NCI-H2029 (cell line): Measurements from ENCODE around the gene CYP27B1.

ENCODE experiments used
- DNase-seq: peaks from one replicate; lab custom pipeline; 2025; lab: John Stamatoyannopoulos, UW

The CYP27B1 gene

GRCh38 chr12:57765698-57766463 lies 997 bp downstream of the CYP27B1 start:
- no peak for DNase-seq

DNA sequence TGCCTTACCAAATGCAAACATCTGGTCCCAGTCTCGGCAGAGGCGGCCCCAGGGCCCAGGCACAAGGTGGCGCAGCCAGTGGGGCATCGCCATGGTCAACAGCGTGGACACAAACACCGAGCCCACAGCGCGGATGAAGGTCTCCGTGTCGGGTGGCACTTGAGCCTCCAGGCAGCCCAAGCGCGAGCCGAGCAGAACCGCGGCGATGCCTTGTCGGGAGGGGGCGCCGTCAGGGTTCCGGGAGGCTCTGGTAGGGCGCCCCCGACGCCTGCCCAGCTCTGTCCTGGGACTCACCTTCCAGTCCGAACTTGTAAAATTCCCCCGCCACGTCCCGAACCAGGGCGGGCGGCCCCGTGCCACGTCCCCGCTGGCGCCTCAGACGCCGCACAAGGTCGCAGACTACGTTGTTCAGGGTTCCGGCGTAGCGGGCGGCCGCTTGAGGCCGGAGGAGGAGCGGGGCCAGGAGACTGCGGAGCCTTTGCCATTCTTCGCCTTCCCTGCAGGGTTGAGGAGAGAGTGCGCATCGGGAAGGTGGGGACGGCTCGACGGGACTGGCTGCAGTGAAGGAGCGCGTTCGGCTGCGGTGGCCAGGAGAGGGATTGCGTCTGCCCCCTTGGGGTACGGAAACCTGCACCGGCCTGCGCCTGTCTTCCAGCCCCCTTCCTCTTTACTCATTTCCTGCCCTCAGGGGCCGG lies 1.7 kb downstream of the CYP27B1 start:
- no peak for DNase-seq

DNA sequence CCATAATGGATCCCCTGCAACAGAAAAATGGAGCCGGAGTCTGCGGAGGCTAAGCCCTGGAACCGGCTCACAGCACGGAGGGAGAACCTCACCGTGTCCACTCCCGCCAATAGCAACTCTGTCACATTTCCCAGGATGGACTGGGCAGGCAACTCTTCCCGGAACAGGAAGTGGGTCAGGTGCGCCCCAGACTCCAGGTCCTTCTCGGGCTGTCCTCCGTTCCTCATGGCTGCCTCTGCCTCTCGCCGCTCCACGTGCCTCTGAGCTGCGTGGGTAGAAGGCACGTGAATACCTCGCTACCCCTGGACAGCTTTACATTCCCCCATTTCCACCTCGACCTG lies 2.2 kb downstream of the CYP27B1 start:
- DNase-seq, result peak; percentile 53

- no peak for DNase-seq
Observed at GRCh38 chr12:57763881-57764661, 2.8 kb downstream of the CYP27B1 start.

GRCh38 chr12:57762463-57762862 lies 4.4 kb downstream of the CYP27B1 start:
- DNase-seq, result no peak

DNA sequence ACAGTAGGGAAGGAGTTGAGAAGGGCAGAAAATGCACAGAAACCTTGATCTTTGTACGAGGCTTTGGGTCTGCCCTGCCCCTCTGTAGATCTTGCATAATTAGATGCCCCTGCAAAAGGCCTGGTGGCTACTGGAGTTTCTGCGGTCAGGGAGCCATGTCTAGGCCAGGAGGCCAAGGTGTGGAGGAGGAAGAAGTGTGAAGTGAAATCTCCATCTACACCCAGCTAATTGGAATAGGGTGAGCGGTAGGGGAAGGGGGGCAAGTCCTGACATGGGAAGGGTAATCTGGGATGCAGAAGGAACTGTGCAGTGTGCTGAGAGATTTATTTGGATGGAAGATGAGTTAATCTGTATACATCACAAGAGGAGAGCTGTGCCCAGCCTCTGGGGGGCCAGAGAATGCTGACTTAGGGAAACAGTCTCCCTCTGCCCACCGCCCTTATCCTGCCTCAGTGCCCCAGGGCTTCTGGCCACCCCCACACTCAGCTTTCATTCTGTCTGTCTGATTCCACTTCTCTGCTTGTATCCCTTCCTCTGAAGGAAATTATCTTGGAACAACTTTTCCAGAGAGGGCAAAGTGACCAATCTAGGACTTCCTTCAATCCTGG lies 5.4 kb downstream of the CYP27B1 start:
- no peak for DNase-seq

DNA sequence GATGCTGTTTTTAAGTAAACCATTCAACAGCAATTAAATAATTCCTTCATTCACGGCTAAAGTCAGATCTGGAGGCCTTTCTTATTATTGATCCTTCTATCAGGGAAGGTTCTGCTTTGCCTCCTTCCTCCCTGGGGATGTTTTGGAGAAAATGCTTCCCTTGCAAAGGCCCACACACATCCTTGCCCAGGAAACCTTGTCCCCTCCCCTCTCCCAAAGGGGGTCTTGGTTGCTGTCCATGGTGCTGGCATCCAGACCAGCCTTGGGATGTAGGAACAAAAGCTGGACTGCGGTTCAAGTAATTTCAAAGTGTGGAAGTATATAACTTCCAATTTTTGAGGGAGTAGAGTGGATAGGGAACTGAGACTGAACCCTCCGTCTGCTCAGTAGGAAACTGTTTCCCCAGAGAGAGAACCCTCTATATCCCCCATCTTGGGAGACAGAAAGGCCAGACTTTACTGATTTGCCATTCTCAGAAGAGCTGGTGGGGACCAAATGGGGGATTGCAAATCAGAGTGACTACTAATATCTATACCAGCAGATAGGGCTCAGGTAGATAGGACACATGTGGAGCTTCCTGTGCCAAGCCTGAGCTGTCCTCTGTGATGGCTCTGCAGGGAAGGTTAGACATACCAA lies 6.4 kb downstream of the CYP27B1 start:
- no peak for DNase-seq

DNA sequence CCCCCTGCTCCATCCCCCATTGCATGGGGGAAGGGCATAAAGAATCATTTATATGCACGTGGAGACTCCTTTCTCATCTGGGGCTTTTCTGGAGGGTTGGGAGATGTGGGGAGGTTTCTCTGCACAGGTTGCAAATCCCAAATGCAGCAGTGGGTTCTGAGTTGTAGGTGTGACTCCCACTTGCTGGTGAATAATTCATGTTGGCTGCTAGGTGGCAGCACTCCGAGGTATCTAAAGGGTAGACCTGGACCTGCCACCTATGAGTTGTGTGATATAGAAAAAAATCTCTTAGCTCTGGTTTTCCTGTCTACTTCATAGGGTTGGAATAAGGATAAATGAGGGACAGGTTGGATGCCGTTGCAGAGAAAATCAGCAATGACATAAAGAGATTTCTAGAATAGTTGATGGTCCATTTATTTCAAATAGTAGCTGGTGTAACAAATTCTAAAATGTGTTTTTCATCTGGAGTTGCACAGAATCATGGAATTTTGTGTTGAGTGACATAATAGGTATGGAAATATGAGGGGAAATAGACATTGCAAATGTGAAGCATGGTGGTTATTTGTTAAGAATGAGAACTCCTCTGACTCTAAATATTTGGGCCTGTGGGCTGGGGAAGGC lies 7.4 kb downstream of the CYP27B1 start:
- DNase-seq, result no peak

- DNase-seq, result no peak
Observed at GRCh38 chr12:57758552-57759359, 8.1 kb downstream of the CYP27B1 start.

DNA sequence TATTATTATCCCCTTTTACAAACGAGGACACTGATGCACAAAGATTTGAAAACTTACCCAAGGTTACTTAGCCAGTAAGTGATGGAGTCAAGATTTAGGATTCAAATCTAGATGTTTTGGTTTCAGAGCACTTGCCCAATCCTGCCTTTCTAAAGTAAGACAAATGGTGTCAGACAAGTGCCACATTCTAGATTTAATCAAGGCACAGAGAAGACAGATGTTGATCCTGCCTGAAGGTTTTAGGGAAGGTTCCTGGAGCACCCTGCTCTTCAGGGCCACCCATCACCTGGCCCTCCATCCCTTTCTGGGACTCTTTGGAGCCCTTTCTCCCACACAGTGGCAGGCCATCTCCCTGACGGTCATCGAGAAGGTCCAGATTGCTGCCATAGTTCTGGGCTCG lies 9.1 kb downstream of the CYP27B1 start:
- DNase-seq, result no peak

DNA sequence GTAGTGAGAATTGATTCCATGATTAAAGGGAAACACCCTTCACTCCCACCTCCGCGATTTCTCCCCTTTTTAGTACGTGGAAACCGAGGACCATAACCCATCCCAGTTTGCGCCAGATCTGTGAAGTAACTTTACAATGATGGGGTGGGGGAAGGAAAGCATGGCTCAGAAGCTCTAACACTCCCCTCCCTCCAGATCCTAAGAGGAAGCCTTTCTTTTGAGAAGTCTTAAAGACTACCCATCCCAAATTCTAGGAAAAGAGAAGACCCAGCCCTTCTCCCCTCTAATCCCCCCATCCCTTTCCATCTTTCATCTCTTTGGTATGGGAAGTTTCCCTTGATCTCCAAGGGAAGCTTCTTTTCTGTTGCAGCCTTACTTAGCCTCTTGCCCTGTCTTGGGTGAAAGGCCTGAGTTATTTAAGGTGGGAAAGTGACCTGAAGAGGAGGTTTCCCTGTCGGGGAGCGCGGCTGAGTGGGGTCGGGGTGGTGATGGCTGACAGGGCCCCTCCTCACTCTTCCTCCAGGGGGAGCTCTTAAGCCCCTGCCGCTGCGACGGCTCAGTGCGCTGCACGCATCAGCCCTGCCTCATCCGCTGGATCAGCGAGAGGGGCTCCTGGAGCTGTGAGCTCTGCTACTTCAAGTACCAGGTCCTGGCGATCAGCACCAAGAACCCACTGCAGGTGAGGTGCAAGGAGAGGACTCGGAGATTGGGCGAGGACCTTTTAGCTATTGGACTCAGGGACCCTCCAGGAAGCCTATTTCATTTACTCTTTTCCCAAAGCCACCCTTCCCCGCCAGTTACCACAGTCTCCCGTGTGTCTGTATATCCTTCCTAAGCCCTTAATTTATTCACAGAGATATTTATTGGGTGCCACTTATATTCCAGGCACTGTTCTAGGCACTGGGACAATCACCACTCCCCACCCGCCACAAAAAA lies 10.2 kb downstream of the CYP27B1 start:
- DNase-seq, result no peak

- DNase-seq, result no peak
Observed at GRCh38 chr12:57755454-57756372, 11.2 kb downstream of the CYP27B1 start.

GRCh38 chr12:57755194-57755453 lies 11.8 kb downstream of the CYP27B1 start:
- DNase-seq, result no peak

- peak; percentile 83 for DNase-seq
Observed at GRCh38 chr12:57754411-57755193, 12.3 kb downstream of the CYP27B1 start, which contains the start of gene MARCHF9. MARCHF9 (plus strand) TSS chr12:57755103; CDS start chr12:57755529, 426 bp downstream.

DNA sequence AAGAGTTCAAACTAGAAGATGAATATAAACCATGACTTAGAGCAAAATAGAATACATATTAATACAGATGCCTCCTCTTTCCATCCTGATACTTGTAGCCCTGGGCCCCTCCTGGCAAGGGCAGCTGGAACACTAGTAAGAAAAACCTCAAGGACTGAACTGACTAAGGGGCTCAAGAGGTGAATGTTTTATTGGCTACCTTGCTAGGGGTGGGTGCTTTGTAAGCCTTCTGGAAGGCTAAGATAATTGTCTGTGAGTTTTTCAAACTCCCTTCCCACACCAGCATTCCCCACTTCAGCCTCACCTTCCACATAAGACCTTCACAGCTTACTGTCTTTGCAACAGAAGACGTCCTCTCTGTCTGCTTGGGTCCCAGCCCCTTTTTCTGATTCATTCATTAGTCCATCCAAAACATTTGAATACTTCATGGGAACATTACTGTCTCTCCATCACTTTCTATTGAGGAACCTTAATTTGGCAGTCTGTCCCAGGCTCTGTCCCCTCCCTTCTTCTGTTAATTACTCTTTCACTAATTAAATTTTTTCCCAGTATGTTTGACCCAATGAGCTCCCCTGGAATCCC lies 13.0 kb downstream of the CYP27B1 start:
- DNase-seq, result no peak

DNA sequence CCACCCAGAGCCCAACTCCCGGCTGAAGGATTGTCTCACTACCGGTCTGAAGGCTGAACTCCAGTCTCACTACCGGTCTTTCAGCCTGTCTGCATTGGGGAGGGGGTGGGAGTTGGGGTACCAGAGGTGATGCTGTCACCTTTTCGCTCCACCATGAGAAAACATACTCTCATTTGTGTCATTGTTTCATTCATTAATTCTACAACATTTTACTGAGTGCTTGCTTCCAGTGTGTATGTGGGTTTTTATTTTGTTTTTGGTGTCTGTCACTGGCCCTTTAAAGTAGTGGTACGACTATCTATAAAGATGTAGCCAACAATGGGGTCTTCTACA lies 14.2 kb downstream of the CYP27B1 start:
- no peak for DNase-seq

DNA sequence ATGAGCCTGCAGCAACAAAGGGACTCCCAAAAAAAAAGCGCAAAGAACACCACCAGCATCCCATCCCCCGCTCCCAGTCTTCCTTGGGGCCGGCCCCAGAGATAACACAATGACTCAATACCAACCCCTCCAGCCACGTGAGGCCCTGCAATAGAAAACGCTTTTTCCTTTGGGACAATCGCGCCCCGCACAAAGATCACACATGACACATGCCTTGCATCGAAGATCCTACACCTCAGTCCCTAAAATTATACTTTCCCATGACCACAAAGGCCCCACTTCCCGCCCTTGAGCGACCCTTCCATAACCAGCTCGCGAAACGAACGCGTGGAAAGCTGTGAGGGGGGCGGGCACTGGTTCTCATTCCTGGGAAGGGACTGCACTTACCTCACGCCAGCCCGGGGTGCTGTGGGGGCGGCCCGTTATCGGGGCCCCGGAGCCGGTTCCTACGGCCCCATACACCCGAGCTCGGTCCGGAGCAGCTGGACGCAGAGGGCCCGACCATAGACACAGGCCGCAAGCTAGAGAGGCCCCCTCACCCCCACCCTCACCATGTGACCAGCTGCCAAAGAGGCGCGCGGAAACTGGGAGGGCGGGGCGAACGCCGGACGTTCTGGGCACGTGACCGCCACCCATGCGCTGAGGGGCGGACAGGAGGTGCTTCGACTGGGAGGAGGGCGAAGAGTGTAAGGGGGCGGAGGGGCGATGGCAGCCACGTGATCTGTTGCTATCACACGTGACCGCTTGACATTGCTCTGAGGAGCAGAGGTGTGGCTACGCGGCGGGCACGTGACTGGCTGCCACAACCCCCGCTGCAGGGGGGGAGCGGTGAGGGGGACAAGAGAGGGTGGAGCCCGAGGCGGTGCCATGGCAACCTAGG lies 14.8 kb downstream of the CYP27B1 start, which contains the start of gene CDK4:
CDK4 (minus strand) TSS at position 523 of the 880 bp plus-strand sequence. CDS start 593 bp downstream, outside the sequence.
- peak; percentile 99 for DNase-seq
